ENCODE measurements around the gene CEACAM18.

The CEACAM18 gene

DNA sequence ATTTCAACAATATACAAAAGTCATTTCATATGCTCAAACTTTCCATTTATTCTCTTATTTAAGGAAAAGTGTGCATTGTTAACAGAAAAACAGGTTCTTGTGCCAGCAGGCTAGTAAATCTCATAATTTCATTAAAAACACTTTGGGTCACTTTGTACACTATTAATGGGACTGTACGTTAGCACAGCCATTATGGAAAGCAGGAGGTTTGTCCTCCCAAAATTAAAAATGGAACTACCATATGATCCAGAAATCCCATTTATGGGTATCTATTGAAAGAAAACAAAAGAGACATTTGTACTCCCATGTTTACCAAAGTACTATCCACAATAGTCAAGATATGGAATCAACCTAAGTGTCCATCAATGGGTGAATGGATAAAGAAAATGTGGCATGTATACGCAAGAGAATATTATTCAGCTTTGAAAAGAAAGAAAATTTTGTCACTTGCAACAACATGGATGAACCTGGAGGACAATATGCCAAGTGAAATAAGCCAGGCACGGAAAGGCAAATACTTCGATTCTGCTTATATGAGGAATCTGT is 61.6 kb downstream of the CEACAM18 start:
- no peak for DNase-seq

Data from inflammatory macrophage treated with lipopolysaccharide for 4 hours (primary cell).